Uterus (tissue), 4 donors: Measurements from ENCODE around the gene ACVR2A. TPM values are rescaled to one million over a fixed set of nuclear protein-coding genes. Genes with fewer than 3 reads are reported as not detected.

Experiments
- DNase-seq, 2 donors: peaks; one replicate each; pipeline ENCODE4 v3.0.0-alpha.2; 2019 to 2020
- H3K27ac ChIP-seq, 2 donors: fragments of 200-600 bp; sonication (generic); 1 replicate in 1 of 2; 2 replicates in 1 of 2; pipeline ENCODE4 v1.5.1; 2016 to 2018
- H3K27me3 ChIP-seq, 2 donors: fragments of 200-600 bp; sonication (generic); one replicate each; pipeline ENCODE4 v1.5.1; 2018 to 2019; ENCODE audit warnings: control low read depth in 1 of 2
- H3K36me3 ChIP-seq, 2 donors: fragments of 200-600 bp; sonication (generic); one replicate each; pipeline ENCODE4 v1.5.1; 2019; ENCODE audit warnings: control low read depth in 1 of 2
- H3K4me1 ChIP-seq, 2 donors: fragments of 200-600 bp; sonication (generic); one replicate each; pipeline ENCODE4 v1.5.1; 2018 to 2019; ENCODE audit warnings: control low read depth in 1 of 2
- H3K4me3 ChIP-seq, 2 donors: fragments of 200-600 bp; sonication (generic); 1 replicate in 1 of 2; 2 replicates in 1 of 2; pipeline ENCODE4 v1.5.1; 2018 to 2019; ENCODE audit warnings: mild to moderate bottlenecking in 1 of 2
- H3K9me3 ChIP-seq, 2 donors: fragments of 200-600 bp; sonication (generic); one replicate each; pipeline ENCODE4 v1.5.1; 2019; ENCODE audit warnings: control low read depth in 1 of 2
- POLR2A ChIP-seq, 2 donors: fragments of 450-650 bp; IDR thresholded peaks; one replicate each; pipeline ENCODE4 v1.6.1; 2016; ENCODE audit warnings: antibody characterized with exemption in 2 of 2, mild to moderate bottlenecking in 1 of 2, moderate library complexity in 1 of 2
- intact Hi-C: fragments of 100-400 bp; cut with DNase I; formaldehyde crosslinking; loops from one replicate; pipeline ENCODE4 v1.15.1; 2023; ENCODE audit warnings: low total_unique reads
- small RNA-seq: library from RNA; depleted of rRNA; stranded (forward); fragments of <200 nt; gene quantifications from one replicate; pipeline ENCODE3, GENCODE V24; 2016
- total RNA-seq, 4 donors: library from RNA; depleted of rRNA in 3 of 4; stranded (reverse); fragments of >200 nt in 3 of 4; gene quantifications; one replicate each; pipeline versions ENCODE4 v1.1.0 to v1.2.4, GENCODE V29; 2014 to 2023
- TF ChIP-seq, protein P1 (sequence below), 4 experiments: fragments of 200-600 bp in 2 of 4; fragments of 450-650 bp in 2 of 4; sonication (generic) in 2 of 4; IDR thresholded peaks; one replicate each; pipeline ENCODE4 v1.5.1; 2016 to 2019; ENCODE audit warnings: antibody characterized with exemption in 4 of 4, mild to moderate bottlenecking in 2 of 4, moderate library complexity in 1 of 4
- donor health status: DM: yes; HTN: yes; CAD: no.

Gene ACVR2A
- total RNA-seq, 4 donors from 2014 or later, result 35.0 to 67.5 (median 56.2) TPM

DNA sequence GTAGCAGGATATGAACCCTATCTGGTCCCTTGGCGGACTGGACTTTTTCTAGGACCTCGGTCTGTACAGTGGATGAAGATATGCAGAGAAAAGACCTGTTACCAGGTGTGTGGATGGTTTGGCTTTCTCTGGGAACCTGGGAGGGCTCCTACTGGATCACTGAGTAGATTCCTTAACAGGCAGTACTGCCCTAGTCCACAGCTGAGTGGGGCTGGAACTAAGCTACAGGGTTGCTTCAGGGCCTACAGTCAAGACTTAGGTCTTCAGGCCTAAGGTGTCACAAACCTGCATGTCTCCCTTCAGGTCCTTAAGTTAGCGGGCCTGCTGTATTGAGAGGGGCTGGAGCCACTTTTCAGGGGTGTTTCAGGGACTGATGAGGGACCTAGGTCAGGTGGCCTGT is 132.8 kb downstream of the ACVR2A start:
- Histone ChIP-seq H3K27ac (no peak overlapping the region), H3K4me3 (no peak overlapping the region), H3K9me3 (no peaks in the 10 kb centered on the region), H3K36me3 (no peaks in the 10 kb centered on the region), H3K27me3 (no peaks in the 10 kb centered on the region), H3K4me1 (no peaks in the 10 kb centered on the region)
- no peak for DNase-seq
- no peak for TF ChIP-seq POLR2A (IDR thresholded peaks at IDR 0.05)
- TF ChIP-seq, protein P1, sequence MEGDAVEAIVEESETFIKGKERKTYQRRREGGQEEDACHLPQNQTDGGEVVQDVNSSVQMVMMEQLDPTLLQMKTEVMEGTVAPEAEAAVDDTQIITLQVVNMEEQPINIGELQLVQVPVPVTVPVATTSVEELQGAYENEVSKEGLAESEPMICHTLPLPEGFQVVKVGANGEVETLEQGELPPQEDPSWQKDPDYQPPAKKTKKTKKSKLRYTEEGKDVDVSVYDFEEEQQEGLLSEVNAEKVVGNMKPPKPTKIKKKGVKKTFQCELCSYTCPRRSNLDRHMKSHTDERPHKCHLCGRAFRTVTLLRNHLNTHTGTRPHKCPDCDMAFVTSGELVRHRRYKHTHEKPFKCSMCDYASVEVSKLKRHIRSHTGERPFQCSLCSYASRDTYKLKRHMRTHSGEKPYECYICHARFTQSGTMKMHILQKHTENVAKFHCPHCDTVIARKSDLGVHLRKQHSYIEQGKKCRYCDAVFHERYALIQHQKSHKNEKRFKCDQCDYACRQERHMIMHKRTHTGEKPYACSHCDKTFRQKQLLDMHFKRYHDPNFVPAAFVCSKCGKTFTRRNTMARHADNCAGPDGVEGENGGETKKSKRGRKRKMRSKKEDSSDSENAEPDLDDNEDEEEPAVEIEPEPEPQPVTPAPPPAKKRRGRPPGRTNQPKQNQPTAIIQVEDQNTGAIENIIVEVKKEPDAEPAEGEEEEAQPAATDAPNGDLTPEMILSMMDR (IDR thresholded peaks at IDR 0.05), result no peak
- intact Hi-C loops, result no loop called here

Small RNAs within 50 kb of the gene (small RNA-seq; reads per million reads assigned to genes)
- gene RNU6-1275P, result not detected

Other genes with a start within 250 kb of the ACVR2A start
- gene ORC4, start 175.7 kb downstream of the ACVR2A start, total RNA-seq, result 100 to 1,000 TPM in 1 of 4 donors, 10 to 100 TPM in 2, 1 to 10 TPM in 1; 5.4 to 146 (median 65.0) TPM
- gene MBD5, start 176.1 kb downstream of the ACVR2A start, total RNA-seq, result 10 to 100 TPM; 17.4 to 77.9 (median 51.5) TPM